H1 (cell line): ENCODE results near the gene ZFP57. TPM values are rescaled to one million over a fixed set of nuclear protein-coding genes. Genes with fewer than 3 reads are reported as not detected.

Experiments
- EGR1 ChIP-seq: IDR thresholded peaks from 2 replicates; pipeline ENCODE4 v1.6.1; 2011; ENCODE audit warnings: low read depth, low read length, borderline replicate concordance
- MAFK ChIP-seq: IDR thresholded peaks from 2 replicates; pipeline ENCODE4 v1.6.1; 2012; ENCODE audit warnings: low read depth, mild to moderate bottlenecking, improper control_type of control experiment, low read length
- MAX ChIP-seq: IDR thresholded peaks from 2 replicates; pipeline ENCODE4 v1.6.1; 2012; ENCODE audit warnings: inconsistent platforms
- POLR2AphosphoS5 ChIP-seq: IDR thresholded peaks from 2 replicates; pipeline ENCODE4 v1.6.1; 2011; ENCODE audit warnings: low read depth, low read length
- POU5F1 ChIP-seq: IDR thresholded peaks from 2 replicates; pipeline ENCODE4 v1.6.1; 2011; ENCODE audit warnings: low read depth, mild to moderate bottlenecking, low read length, moderate library complexity
- RAD21 ChIP-seq, 2 experiments: IDR thresholded peaks in 1 of 2; conservative IDR thresholded peaks in 1 of 2; 2 replicates each; pipeline ENCODE4 v1.6.1; 2011; ENCODE audit warnings: low read depth in 2 of 2, low read length in 2 of 2, improper control_type of control experiment in 1 of 2, inconsistent platforms in 1 of 2, mild to moderate bottlenecking in 1 of 2, moderate library complexity in 1 of 2
- SIX5 ChIP-seq: IDR thresholded peaks from 2 replicates; pipeline ENCODE4 v1.6.1; 2011; ENCODE audit warnings: mild to moderate bottlenecking, low read depth, low read length
- SP2 ChIP-seq: IDR thresholded peaks from 2 replicates; pipeline ENCODE4 v1.6.1; 2012; ENCODE audit warnings: mild to moderate bottlenecking, low read length, inconsistent platforms
- TEAD4 ChIP-seq: IDR thresholded peaks from 2 replicates; pipeline ENCODE4 v1.6.1; 2012; ENCODE audit warnings: low read depth, low read length, inconsistent platforms, mixed read lengths
- polyA plus RNA-seq, 7 experiments: library from polyadenylated mRNA; depleted of rRNA in 3 of 7; stranded (reverse) in 5 of 7; unstranded in 2 of 7; fragments of >200 nt in 5 of 7; fragments of 200-250 nt in 2 of 7; gene quantifications; 1 replicate in 5 of 7; 2 replicates in 1 of 7; 4 replicates in 1 of 7; pipeline versions ENCODE4 v1.2.1 to v1.2.3, GENCODE V29; 2011 to 2013; ENCODE audit warnings: missing spikeins in 2 of 7, mixed read lengths in 2 of 7
- total RNA-seq: library from RNA; stranded (reverse); fragmentation: NEBNext Ultra II Directional; extraction: Animal tissue kit (Norgen Biotek cat#: 25700); gene quantifications from 2 replicates; pipeline ENCODE4 v1.2.1, GENCODE V29; 2021

The ZFP57 gene
- total and polyA plus RNA-seq, 2 of the 8 experiments (the other 6 are each of a cell fraction or from before 2014, with no cell fraction given), result 0.85 to 1.2 TPM

- TF ChIP-seq RAD21 (IDR thresholded peaks at IDR 0.05 in 1 of 2, conservative IDR thresholded peaks at IDR 0.05 in 1 of 2; ENCODE audit: low read depth in 2 of 2, low read length in 2 of 2) (no peak), MAFK (no peak), MAX (no peak), EGR1 (no peak), TEAD4 (no peak), POU5F1 (no peak), SP2 (no peak), POLR2AphosphoS5 (no peak), SIX5 (no peak)
- TF ChIP-seq, all 59 proteins: peak for 0
These were observed 44.3 kb upstream of the ZFP57 start (continued) for GRCh38 chr6:29724937-29725869.
